HG02588 (cell line): ENCODE data around the gene ARID5A.

Experiments
- ATAC-seq: cut with Tn5 transposase; IDR thresholded peaks from one replicate; pipeline ENCODE4 v1.9.1; 2021; ENCODE audit warnings: mild to moderate bottlenecking, moderate library complexity; ENCODE audit not compliant: unreplicated experiment

ARID5A gene

GRCh38 chr2:96594691-96595152 is 58.2 kb downstream of the ARID5A start:
- ATAC-seq: no peak

GRCh38 chr2:96596596-96596995 is 60.0 kb downstream of the ARID5A start:
- no peak for ATAC-seq

DNA sequence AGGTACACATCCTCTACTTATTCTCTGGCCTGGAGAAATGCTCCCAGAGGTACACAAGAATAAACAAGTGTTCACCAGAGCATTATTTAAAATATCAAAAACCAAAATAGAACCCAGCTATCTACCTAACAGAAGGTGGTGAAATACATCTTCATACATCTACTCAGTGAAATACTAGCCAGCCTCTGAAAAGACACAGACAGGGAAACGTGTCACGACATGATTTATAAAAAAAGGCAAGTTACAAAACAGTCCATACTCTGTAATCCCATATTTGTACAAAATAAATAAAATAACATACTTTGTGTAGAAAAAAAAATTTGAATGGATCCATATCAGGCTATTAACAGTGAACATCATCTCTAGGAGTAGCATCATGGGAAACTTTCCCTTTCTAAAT is 63.4 kb downstream of the ARID5A start:
- ATAC-seq: no peak

DNA sequence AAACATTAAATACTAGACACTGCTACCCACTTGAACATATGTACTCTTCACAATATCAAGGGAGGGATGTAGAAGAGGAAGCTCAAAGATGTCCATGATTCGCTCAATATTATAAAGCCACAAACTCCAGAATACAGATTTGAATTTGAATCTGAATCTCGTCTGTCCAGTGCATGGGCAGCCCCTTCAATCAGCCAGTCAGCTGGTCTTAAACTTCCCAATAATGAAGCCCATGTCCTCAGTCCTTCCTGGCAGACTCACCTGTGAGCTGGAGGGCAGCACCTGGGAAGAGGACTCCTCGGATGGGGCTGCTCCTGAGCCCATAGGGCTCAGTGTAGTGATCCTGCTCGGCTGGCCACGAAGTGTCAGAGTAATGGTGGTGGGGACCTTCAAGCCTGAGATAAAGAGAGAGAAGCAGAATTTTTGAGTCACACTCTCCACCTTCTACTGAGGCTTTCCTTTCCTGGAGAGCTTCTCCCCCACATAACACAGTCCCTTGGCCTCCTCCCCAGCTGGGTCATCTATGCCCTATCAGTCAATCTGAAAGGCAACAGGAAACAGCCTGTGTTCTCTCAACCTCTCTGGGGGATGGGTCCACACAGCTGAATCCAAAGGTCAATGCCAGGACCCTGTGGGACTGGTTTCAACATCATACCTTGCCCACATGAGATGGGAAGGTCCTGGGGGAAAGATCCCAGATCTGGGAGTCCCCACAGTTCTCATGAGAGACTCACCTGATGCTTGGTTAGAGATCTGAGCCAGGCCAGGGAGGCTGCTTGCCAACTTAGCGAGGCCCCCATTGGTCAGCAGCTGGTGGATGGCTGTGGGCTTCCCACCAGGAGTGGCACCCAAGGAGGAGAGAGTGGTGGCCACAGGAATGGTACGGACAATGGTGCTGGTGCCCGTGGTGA is 65.1 kb downstream of the ARID5A start:
- ATAC-seq: no peak
